HepG2 (cell line): ENCODE measurements around the gene KRTAP10-10. TPM values are rescaled to one million over a fixed set of nuclear protein-coding genes. Genes with fewer than 3 reads are reported as not detected.

Experiments used
- ATAC-seq: fragments of 200-7000 bp; cut with Tn5 transposase; 3 replicates; pipeline ENCODE4 v1.9.1; 2020; ENCODE audit warnings: mild to moderate bottlenecking, moderate library complexity
- BruUV-seq: library from RNA; stranded (reverse); fragments of 400-500 nt; replicated peaks from 2 replicates; lab custom pipeline; 2021; lab: Mats Ljungman, UMichigan
- CTCF ChIA-PET: fragments of 300-600 bp; formaldehyde crosslinking; extraction: SDS; loops from one replicate; lab custom pipeline; 2021; ENCODE audit warnings: low total read pairs, inconsistent platforms, low intra/inter-chr PET ratio; lab: Yijun Ruan, JAX
- POLR2A ChIA-PET: fragments of 350-600 bp; sonication (Branson Sonifier 250); formaldehyde crosslinking; loops from one replicate; lab custom pipeline; 2020; ENCODE audit warnings: antibody characterized with exemption, inconsistent platforms; lab: Yijun Ruan, JAX
- DNase-seq: peaks from one replicate; pipeline ENCODE4 v3.0.0-alpha.2; 2015; ENCODE audit warnings: low spot score
- FAIRE-seq: peaks from 3 replicates; lab custom pipeline; 2011; peaks lifted over from hg19 to GRCh38; lab: Jason Lieb, UNC
- H2AFZ ChIP-seq: one replicate; pipeline ENCODE4 v1.6.1; 2011; ENCODE audit warnings: low read length, inconsistent platforms
- H3K27ac ChIP-seq: fragments of 300-600 bp; 3 replicates; pipeline ENCODE4 v1.8.0; 2011; ENCODE audit warnings: mixed run types, mild to moderate bottlenecking, mixed read lengths, low read length, inconsistent platforms; ENCODE audit not compliant: insufficient read depth; ENCODE audit errors: extremely low read length
- H3K27me3 ChIP-seq, 2 experiments: fragments of 200-600 bp in 1 of 2; 2 replicates in 1 of 2; 3 replicates in 1 of 2; pipeline versions ENCODE4 v1.6.0 to v1.8.0; 2011; ENCODE audit warnings: low read length in 2 of 2, mild to moderate bottlenecking in 2 of 2, moderate library complexity in 2 of 2, inconsistent platforms in 1 of 2; ENCODE audit not compliant: insufficient read depth in 2 of 2, control insufficient read depth in 1 of 2
- H3K36me3 ChIP-seq, 2 experiments: fragments of 200-600 bp in 1 of 2; replicated peaks in 1 of 2; 2 replicates in 1 of 2; 3 replicates in 1 of 2; pipeline versions ENCODE4 v1.5.1 to v1.8.0; 2011; ENCODE audit warnings: low read length in 2 of 2, inconsistent platforms in 1 of 2; ENCODE audit not compliant: insufficient read depth in 2 of 2, control insufficient read depth in 1 of 2
- H3K4me1 ChIP-seq: 2 replicates; pipeline ENCODE4 v1.5.1; 2012; ENCODE audit warnings: low read length, inconsistent platforms; ENCODE audit not compliant: insufficient read depth
- H3K4me2 ChIP-seq: 2 replicates; pipeline ENCODE4 v1.6.0; 2011; ENCODE audit warnings: low read depth, low read length, inconsistent platforms
- H3K4me3 ChIP-seq, 3 experiments: fragments of 200-600 bp in 1 of 3; sonication (generic), shearing (Covaris generic) in 1 of 3; replicated peaks in 1 of 3; 2 replicates each; pipeline ENCODE4 v1.5.1; 2011 to 2016; ENCODE audit warnings: low read length in 3 of 3, inconsistent platforms in 2 of 3, low read depth in 2 of 3, mild to moderate bottlenecking in 2 of 3, control low read depth in 1 of 3, mixed read lengths in 1 of 3; ENCODE audit not compliant: insufficient read depth in 1 of 3
- H3K79me2 ChIP-seq: one replicate; pipeline ENCODE4 v1.6.1; 2011; ENCODE audit warnings: low read length, inconsistent platforms; ENCODE audit not compliant: insufficient read depth
- H3K9ac ChIP-seq: 2 replicates; pipeline ENCODE4 v1.6.0; 2011; ENCODE audit warnings: mild to moderate bottlenecking, low read depth, low read length, inconsistent platforms; ENCODE audit not compliant: insufficient read depth
- H3K9me3 ChIP-seq: 2 replicates; pipeline ENCODE4 v1.5.1; 2012; ENCODE audit warnings: mild to moderate bottlenecking, low read length
- H4K20me1 ChIP-seq: 2 replicates; pipeline ENCODE4 v1.6.0; 2011; ENCODE audit warnings: inconsistent platforms, mild to moderate bottlenecking, low read length, moderate library complexity; ENCODE audit not compliant: insufficient read depth
- CEBPB ChIP-seq: IDR thresholded peaks from 2 replicates; pipeline ENCODE4 v1.6.1; 2011; ENCODE audit warnings: low read depth, low read length, improper control_type of control experiment, borderline replicate concordance
- NFATC3 ChIP-seq: sonication (generic); formaldehyde crosslinking; IDR thresholded peaks from 2 replicates; pipeline ENCODE4 v1.5.1; 2020; ENCODE audit warnings: mild to moderate bottlenecking, missing genetic modification reagents
- TAF1 ChIP-seq: sonication (generic); formaldehyde crosslinking; IDR thresholded peaks from 2 replicates; pipeline ENCODE4 v1.4.0; 2020; ENCODE audit warnings: missing genetic modification reagents
- ZFP90 ChIP-seq: sonication (generic); formaldehyde crosslinking; IDR thresholded peaks from 2 replicates; pipeline ENCODE4 v1.8.0; 2022; ENCODE audit warnings: missing genetic modification reagents, mild to moderate bottlenecking, inconsistent platforms, borderline replicate concordance
- ZNF30 ChIP-seq: sonication (generic); formaldehyde crosslinking; IDR thresholded peaks from 2 replicates; pipeline ENCODE4 v1.5.0; 2020; ENCODE audit warnings: mild to moderate bottlenecking, missing genetic modification reagents
- ZNF558 ChIP-seq: sonication (generic); formaldehyde crosslinking; IDR thresholded peaks from 2 replicates; pipeline ENCODE4 v1.9.0; 2022; ENCODE audit warnings: mild to moderate bottlenecking, missing genetic modification reagents, borderline replicate concordance
- ZSCAN30 ChIP-seq: sonication (generic); formaldehyde crosslinking; IDR thresholded peaks from 2 replicates; pipeline ENCODE4 v1.5.0; 2020; ENCODE audit warnings: mild to moderate bottlenecking, missing genetic modification reagents
- WGBS: methylation state at CpG from one replicate; pipeline ENCODE4 v1.1.6; 2017; ENCODE audit warnings: low lambda C conversion rate; 5-methylcytosine and 5-hydroxymethylcytosine counted together
- in situ Hi-C: cut with HindIII; loops from 2 replicates; pipeline ENCODE4 v1.10.0; 2017; ENCODE audit warnings: low pct_unique_long_range_greater_than_20kb; ENCODE audit not compliant: extremely low pct_ligation_motif_present
- intact Hi-C: fragments of 100-400 bp; cut with micrococcal nuclease; formaldehyde crosslinking; loops from one replicate; pipeline ENCODE4 v1.10.0; 2022; ENCODE audit not compliant: unreplicated experiment
- polyA plus RNA-seq, 8 experiments: library from polyadenylated mRNA; depleted of rRNA in 3 of 8; stranded (reverse) in 7 of 8; unstranded in 1 of 8; fragments of >200 nt; fragmentation: Illumina TruSeq in 4 of 8; extraction: Trizol in 4 of 8; gene quantifications; 2 replicates each; pipeline versions ENCODE4 v1.2.1 to v1.2.3, GENCODE V29; 2011 to 2016; ENCODE audit warnings: low read depth in 4 of 8, missing spikeins in 1 of 8, mixed read lengths in 1 of 8; ENCODE audit not compliant: insufficient read depth in 1 of 8
- total RNA-seq, 5 experiments: library from RNA; depleted of rRNA; stranded (reverse); fragments of >200 nt; fragmentation: Illumina TruSeq; extraction: Trizol; gene quantifications; 2 replicates each; pipeline ENCODE4 v1.2.3, GENCODE V29; 2016; ENCODE audit warnings: low read depth in 1 of 5
- TF ChIP-seq, protein P1 (sequence below): sonication (generic); formaldehyde crosslinking; IDR thresholded peaks from 2 replicates; pipeline ENCODE4 v1.4.0; 2020; ENCODE audit warnings: missing genetic modification reagents
- TF ChIP-seq, protein P2 (sequence below): sonication (generic); formaldehyde crosslinking; IDR thresholded peaks from 2 replicates; pipeline ENCODE4 v1.9.0; 2021; ENCODE audit warnings: missing genetic modification reagents, borderline replicate concordance

Gene KRTAP10-10
- total and polyA plus RNA-seq, 2 of the 13 experiments (the other 11 are each of a cell fraction or from before 2014, with no cell fraction given): not detected

DNA sequence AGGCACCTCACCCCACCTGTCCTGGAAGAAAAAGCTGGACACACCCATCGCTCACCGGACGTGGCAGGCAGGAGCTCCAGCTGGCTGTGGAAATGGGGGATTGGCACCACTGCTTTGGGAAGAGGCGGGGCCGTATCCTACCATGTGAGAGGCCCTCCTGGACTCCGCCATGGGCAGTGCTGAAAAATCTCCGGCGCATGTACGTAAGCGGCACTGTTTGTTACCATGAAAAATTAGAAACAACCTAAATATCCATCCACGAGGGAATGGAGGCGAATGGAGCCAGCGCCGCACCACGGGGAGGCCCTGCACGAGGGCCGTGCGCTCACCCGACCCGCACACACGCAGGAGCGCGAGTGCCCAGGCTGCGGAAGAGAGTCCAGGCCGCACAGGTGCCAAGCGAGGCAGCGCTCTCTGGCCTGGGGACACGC, 22.2 kb upstream of the KRTAP10-10 start:
- ATAC-seq (no peak), FAIRE-seq (no peak), DNase-seq (no peak)
- intact Hi-C loops: no loop called here
- peaks cover 22% of the 10 kb centered on the region; the same call in 1 of the 2 replicates for H3K9me3 ChIP-seq
- ChIA-PET POLR2A (no interaction called here), CTCF (no interaction called here)
- 80% methylated on average over 27 of the region's 28 CpGs for WGBS
- H3K27me3 ChIP-seq: peaks cover 1 to 28% of the 10 kb centered on the region in 2 experiments; a peak in 3 of 5 replicates
- H3K4me3 ChIP-seq: no peak overlapping the region
- H3K4me1 ChIP-seq: no peaks in the 10 kb centered on the region
- H2AFZ ChIP-seq: no peak overlapping the region
- no peaks in the 10 kb centered on the region for H3K79me2 ChIP-seq
- TF ChIP-seq ZSCAN30 (CRISPR knock-in tag): no peak
- no peaks in the 10 kb centered on the region for H4K20me1 ChIP-seq
- no peak overlapping the region for H3K9ac ChIP-seq
- H3K36me3 ChIP-seq: no peaks in the 10 kb centered on the region
- no TSS peak for BruUV-seq
- in situ Hi-C loops: no loop called here
- no peak overlapping the region for H3K27ac ChIP-seq
- H3K4me2 ChIP-seq: no peak overlapping the region

GRCh38 chr21:44615466-44615865, 21.7 kb upstream of the KRTAP10-10 start:
- Histone ChIP-seq H3K4me2 (no peak overlapping the region), H3K4me1 (no peaks in the 10 kb centered on the region), H3K9ac (no peak overlapping the region), H4K20me1 (no peaks in the 10 kb centered on the region), H3K4me3 (no peak overlapping the region), H3K9me3 (peaks cover 17% of the 10 kb centered on the region; the same call in 1 of the 2 replicates), H3K27me3 (peaks cover 1 to 28% of the 10 kb centered on the region in 2 experiments; a peak in 3 of 5 replicates), H3K27ac (no peak overlapping the region), H3K36me3 (no peaks in the 10 kb centered on the region), H3K79me2 (no peaks in the 10 kb centered on the region), H2AFZ (no peak overlapping the region)
- FAIRE-seq: no peak
- WGBS: 51% methylated on average over 7 of the region's 8 CpGs
- BruUV-seq: no TSS peak
- POLR2A ChIA-PET: no interaction called here
- no peak for ATAC-seq
- no peak for TF ChIP-seq ZFP90
- no peak for TF ChIP-seq ZNF30 (CRISPR knock-in tag)
- no peak for TF ChIP-seq CEBPB
- TF ChIP-seq, protein P1, sequence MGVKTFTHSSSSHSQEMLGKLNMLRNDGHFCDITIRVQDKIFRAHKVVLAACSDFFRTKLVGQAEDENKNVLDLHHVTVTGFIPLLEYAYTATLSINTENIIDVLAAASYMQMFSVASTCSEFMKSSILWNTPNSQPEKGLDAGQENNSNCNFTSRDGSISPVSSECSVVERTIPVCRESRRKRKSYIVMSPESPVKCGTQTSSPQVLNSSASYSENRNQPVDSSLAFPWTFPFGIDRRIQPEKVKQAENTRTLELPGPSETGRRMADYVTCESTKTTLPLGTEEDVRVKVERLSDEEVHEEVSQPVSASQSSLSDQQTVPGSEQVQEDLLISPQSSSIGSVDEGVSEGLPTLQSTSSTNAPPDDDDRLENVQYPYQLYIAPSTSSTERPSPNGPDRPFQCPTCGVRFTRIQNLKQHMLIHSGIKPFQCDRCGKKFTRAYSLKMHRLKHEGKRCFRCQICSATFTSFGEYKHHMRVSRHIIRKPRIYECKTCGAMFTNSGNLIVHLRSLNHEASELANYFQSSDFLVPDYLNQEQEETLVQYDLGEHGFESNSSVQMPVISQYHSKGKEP (CRISPR knock-in tag): no peak
- TF ChIP-seq, protein P2, sequence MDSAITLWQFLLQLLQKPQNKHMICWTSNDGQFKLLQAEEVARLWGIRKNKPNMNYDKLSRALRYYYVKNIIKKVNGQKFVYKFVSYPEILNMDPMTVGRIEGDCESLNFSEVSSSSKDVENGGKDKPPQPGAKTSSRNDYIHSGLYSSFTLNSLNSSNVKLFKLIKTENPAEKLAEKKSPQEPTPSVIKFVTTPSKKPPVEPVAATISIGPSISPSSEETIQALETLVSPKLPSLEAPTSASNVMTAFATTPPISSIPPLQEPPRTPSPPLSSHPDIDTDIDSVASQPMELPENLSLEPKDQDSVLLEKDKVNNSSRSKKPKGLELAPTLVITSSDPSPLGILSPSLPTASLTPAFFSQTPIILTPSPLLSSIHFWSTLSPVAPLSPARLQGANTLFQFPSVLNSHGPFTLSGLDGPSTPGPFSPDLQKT (CRISPR knock-in tag): no peak
- no peak for TF ChIP-seq ZNF558 (CRISPR knock-in tag)
- TF ChIP-seq TAF1 (CRISPR knock-in tag): no peak
- TF ChIP-seq NFATC3 (CRISPR knock-in tag): no peak
- no peak for DNase-seq
- intact Hi-C loops: no loop called here
- in situ Hi-C loops: no loop called here
- CTCF ChIA-PET: no interaction called here
